ENCODE data around the gene STARD5. TPM values are rescaled to one million over a fixed set of nuclear protein-coding genes. Genes with fewer than 3 reads are reported as not detected.
"Not testable (repeated sequence)": the region's sequence is repeated elsewhere in the genome, so short reads cannot be mapped to it uniquely, and the experiment has no call there.

The STARD5 gene
- total RNA-seq, 4 donors from 2014 or later, result 4.9 to 7.1 (median 6.1) TPM

DNA sequence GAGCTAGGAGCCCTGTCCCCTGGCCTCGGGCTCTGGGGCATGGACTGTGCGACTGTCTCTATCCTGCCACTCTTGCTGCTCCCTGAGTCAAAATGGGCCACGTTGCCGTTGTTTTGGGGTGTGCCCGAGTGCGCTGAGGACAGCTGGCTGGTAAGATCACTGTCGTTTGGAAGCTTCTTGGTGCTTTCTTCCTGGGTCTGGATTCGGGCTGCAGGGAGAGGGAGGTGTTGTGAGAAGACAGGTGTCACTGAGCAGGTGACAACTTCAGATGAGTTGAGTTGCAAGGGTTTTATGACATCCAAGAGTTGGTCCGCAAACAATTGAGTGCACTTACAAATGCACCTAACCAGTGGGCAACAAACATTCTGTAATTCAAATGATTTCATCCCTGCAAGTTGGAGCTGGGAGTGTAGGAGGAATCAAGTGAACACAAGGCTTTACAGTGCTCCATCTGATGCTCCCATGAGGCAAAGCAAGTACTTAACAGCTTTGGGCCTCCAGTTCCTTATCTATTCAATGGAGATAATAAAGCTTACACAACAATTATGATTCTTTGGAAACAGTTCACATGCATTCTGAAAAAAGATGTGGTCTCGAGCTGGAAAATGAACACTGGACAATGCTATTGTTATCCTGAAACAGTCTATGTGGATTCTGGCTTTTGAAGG lies 11.0 kb upstream of the STARD5 start:
- H3K9me3 ChIP-seq, result no peaks in the 10 kb centered on the region
- DNase-seq (ENCODE audit: low spot score in 2 of 2), result no peak
- 87 to 90% methylated on average over 10 of the region's 10 CpGs for WGBS, 2 donors
- TF ChIP-seq, protein P1, sequence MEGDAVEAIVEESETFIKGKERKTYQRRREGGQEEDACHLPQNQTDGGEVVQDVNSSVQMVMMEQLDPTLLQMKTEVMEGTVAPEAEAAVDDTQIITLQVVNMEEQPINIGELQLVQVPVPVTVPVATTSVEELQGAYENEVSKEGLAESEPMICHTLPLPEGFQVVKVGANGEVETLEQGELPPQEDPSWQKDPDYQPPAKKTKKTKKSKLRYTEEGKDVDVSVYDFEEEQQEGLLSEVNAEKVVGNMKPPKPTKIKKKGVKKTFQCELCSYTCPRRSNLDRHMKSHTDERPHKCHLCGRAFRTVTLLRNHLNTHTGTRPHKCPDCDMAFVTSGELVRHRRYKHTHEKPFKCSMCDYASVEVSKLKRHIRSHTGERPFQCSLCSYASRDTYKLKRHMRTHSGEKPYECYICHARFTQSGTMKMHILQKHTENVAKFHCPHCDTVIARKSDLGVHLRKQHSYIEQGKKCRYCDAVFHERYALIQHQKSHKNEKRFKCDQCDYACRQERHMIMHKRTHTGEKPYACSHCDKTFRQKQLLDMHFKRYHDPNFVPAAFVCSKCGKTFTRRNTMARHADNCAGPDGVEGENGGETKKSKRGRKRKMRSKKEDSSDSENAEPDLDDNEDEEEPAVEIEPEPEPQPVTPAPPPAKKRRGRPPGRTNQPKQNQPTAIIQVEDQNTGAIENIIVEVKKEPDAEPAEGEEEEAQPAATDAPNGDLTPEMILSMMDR (IDR thresholded peaks at IDR 0.05), result no peak
- TF ChIP-seq POLR2A (IDR thresholded peaks at IDR 0.05) (no peak), EP300 (IDR thresholded peaks at IDR 0.05) (no peak)
- no peaks in the 10 kb centered on the region for H3K36me3 ChIP-seq
- H3K27me3 ChIP-seq, result no peaks in the 10 kb centered on the region
- peaks cover 0 to 23% (median 12%) of the 10 kb centered on the region in 4 donors for H3K4me1 ChIP-seq
- H3K4me3 ChIP-seq, result no peak overlapping the region
- H3K27ac ChIP-seq, result no peak overlapping the region

DNA sequence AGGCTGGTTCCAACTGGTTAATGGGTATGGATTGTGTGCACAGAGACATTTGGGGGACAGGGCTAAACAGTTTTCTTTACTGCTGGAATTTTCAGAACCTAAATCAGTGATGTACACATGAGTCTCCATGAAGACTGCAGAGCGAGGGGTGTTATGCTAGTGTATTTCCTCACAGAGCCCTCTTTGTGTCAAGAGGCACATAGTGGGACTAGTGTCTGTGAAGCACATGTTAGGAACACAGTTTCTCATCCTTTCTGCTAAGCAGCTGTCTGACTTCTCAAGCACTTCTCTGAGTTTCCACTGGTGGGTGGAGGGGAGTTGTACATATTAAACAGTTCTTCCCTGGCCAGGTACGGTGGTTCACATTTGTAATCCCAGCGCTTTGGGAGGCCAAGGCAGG lies 9.4 kb upstream of the STARD5 start:
- TF ChIP-seq, protein P1 (IDR thresholded peaks at IDR 0.05), result no peak
- TF ChIP-seq EP300 (IDR thresholded peaks at IDR 0.05) (no peak), POLR2A (IDR thresholded peaks at IDR 0.05) (no peak)
- H3K36me3 ChIP-seq, result no peaks in the 10 kb centered on the region
- H3K4me3 ChIP-seq, result no peak overlapping the region
- WGBS, 2 donors, result 92 to 98% methylated on average over 3 of the region's 3 CpGs
- H3K27ac ChIP-seq, result no peak overlapping the region
- H3K9me3 ChIP-seq, result no peaks in the 10 kb centered on the region
- H3K27me3 ChIP-seq, result no peaks in the 10 kb centered on the region
- peaks cover 0 to 14% (median 9%) of the 10 kb centered on the region in 4 donors for H3K4me1 ChIP-seq
- no peak for DNase-seq (ENCODE audit: low spot score in 2 of 2)

- H3K27ac ChIP-seq, result no peak overlapping the region
- TF ChIP-seq, protein P1 (IDR thresholded peaks at IDR 0.05), result no peak
- no peak for TF ChIP-seq EP300 (IDR thresholded peaks at IDR 0.05)
- TF ChIP-seq POLR2A (IDR thresholded peaks at IDR 0.05), result no peak
- peaks cover 0 to 4% (median under 1%) of the 10 kb centered on the region in 4 donors for H3K4me1 ChIP-seq
- H3K9me3 ChIP-seq, result no peaks in the 10 kb centered on the region
- H3K4me3 ChIP-seq, result no peak overlapping the region
- no peaks in the 10 kb centered on the region for H3K36me3 ChIP-seq
- no peak for DNase-seq (ENCODE audit: low spot score in 2 of 2)
- 93 to 97% methylated on average over 8 to 12 of the region's 12 CpGs for WGBS, 2 donors
- no peaks in the 10 kb centered on the region for H3K27me3 ChIP-seq
Measured at GRCh38 chr15:81332326-81332725, 8.4 kb upstream of the STARD5 start.

- Histone ChIP-seq H3K9me3 (no peaks in the 10 kb centered on the region), H3K27ac (no peak overlapping the region), H3K4me3 (no peak overlapping the region), H3K4me1 (no peaks in the 10 kb centered on the region), H3K36me3 (no peaks in the 10 kb centered on the region), H3K27me3 (no peaks in the 10 kb centered on the region)
- TF ChIP-seq, protein P1 (IDR thresholded peaks at IDR 0.05), result no peak
- TF ChIP-seq EP300 (IDR thresholded peaks at IDR 0.05) (no peak), POLR2A (IDR thresholded peaks at IDR 0.05) (no peak)
- no peak for DNase-seq (ENCODE audit: low spot score in 2 of 2)
- WGBS, 2 donors, result 88 to 93% methylated on average over 15 of the region's 15 CpGs
Measured at GRCh38 chr15:81331600-81331999, 7.7 kb upstream of the STARD5 start.

DNA sequence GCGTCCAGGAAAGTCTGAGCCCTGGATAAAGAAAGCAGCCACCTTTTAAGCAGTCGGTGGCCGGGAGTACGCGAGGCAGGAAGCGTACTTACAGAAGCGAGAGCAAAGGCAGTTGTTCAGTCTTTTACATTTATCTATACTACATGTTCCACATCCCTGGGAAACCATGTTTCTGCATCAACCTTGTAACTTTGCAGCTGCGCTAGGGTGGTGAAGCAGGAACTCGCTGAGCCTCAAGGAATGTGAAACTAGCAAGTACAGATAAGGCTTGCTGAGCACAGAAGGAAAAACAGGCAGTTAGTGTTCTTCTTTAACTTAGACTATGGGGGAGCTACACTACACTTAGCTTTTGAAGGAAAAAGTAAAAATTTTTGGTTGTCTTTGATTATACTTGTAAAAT lies 7.2 kb upstream of the STARD5 start:
- not testable (repeated sequence) for H3K4me3 ChIP-seq
- WGBS, 2 donors, result 84 to 86% methylated on average over 9 of the region's 9 CpGs

More for the DNA sequence above, 7.2 kb upstream of the STARD5 start:
- not testable (repeated sequence) for H3K4me1 ChIP-seq; H3K9me3 ChIP-seq; H3K27ac ChIP-seq; DNase-seq (ENCODE audit: low spot score in 2 of 2); H3K27me3 ChIP-seq; H3K36me3 ChIP-seq

Data from tibial nerve (tissue), 4 donors.